Colonic mucosa (tissue), 4 donors: ENCODE measurements around the gene TMCO5A. TPM values are rescaled to one million over a fixed set of nuclear protein-coding genes. Genes with fewer than 3 reads are reported as not detected.

Source experiments
- DNase-seq: peaks from one replicate; pipeline ENCODE4 v3.0.0-alpha.2; 2020
- H3K27ac ChIP-seq: fragments of 200-600 bp; one replicate; pipeline ENCODE4 v1.8.0; 2021
- H3K27me3 ChIP-seq: fragments of 200-600 bp; one replicate; pipeline ENCODE4 v1.8.0; 2021
- H3K36me3 ChIP-seq: fragments of 200-600 bp; one replicate; pipeline ENCODE4 v1.8.0; 2021
- H3K4me1 ChIP-seq: fragments of 200-600 bp; one replicate; pipeline ENCODE4 v1.8.0; 2021; ENCODE audit warnings: mild to moderate bottlenecking
- H3K4me3 ChIP-seq: fragments of 200-600 bp; one replicate; pipeline ENCODE4 v1.8.0; 2021
- H3K9ac ChIP-seq, 2 donors: one replicate each; pipeline ENCODE4 v1.7.0; 2013; ENCODE audit warnings: control low read depth in 2 of 2, low read depth in 2 of 2, low read length in 2 of 2
- H3K9me3 ChIP-seq: fragments of 200-600 bp; one replicate; pipeline ENCODE4 v1.8.0; 2021
- intact Hi-C: fragments of 100-400 bp; cut with DNase I; formaldehyde crosslinking; loops from one replicate; pipeline ENCODE4 v1.14.1; 2022
- total RNA-seq, 2 donors: library from RNA; stranded (reverse); fragmentation: NEBNext Ultra II Directional in 1 of 2; extraction: Animal tissue kit (Norgen Biotek cat#: 25700) in 1 of 2; gene quantifications; one replicate each; pipeline ENCODE4 v1.2.1, GENCODE V29; 2021
- TF ChIP-seq, protein P1 (sequence below): fragments of 200-600 bp; IDR thresholded peaks from one replicate; pipeline ENCODE4 v1.8.0; 2022; ENCODE audit warnings: antibody characterized with exemption, mild to moderate bottlenecking
- donor health status: healthy.
- donor health status: DM: no; HTN: no; CAD: no.
- donor health status: DM: no; HTN: no; CAD: no.

TMCO5A gene
- total RNA-seq, 2 donors from 2014 or later, result not detected

DNA sequence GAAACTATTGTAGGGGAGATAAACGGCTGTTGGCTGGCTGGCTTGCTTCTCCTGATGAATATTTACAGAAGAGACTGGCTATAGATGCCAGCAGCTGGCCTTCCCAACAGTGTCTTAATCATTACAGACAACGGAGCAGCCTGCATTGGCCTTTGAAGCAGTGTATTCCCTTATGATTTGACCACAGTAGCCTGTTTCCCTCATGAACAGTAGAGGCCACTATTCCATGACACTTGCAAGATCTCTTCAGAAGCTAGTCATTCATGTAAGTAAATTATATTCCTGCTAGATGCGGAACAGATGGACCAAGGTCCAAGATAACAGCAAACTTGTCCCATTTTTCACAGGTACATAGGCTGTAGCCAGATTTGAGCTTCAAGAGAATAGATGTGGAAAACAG is 47.3 kb downstream of the TMCO5A start:
- no peak overlapping the region for H3K4me3 ChIP-seq
- no peaks in the 10 kb centered on the region for H3K9me3 ChIP-seq
- TF ChIP-seq, protein P1, sequence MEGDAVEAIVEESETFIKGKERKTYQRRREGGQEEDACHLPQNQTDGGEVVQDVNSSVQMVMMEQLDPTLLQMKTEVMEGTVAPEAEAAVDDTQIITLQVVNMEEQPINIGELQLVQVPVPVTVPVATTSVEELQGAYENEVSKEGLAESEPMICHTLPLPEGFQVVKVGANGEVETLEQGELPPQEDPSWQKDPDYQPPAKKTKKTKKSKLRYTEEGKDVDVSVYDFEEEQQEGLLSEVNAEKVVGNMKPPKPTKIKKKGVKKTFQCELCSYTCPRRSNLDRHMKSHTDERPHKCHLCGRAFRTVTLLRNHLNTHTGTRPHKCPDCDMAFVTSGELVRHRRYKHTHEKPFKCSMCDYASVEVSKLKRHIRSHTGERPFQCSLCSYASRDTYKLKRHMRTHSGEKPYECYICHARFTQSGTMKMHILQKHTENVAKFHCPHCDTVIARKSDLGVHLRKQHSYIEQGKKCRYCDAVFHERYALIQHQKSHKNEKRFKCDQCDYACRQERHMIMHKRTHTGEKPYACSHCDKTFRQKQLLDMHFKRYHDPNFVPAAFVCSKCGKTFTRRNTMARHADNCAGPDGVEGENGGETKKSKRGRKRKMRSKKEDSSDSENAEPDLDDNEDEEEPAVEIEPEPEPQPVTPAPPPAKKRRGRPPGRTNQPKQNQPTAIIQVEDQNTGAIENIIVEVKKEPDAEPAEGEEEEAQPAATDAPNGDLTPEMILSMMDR, result no peak
- no peaks in the 10 kb centered on the region for H3K27me3 ChIP-seq
- intact Hi-C loops, result no loop called here
- no peak overlapping the region for H3K27ac ChIP-seq
- H3K9ac ChIP-seq, result no peak overlapping the region
- no peaks in the 10 kb centered on the region for H3K36me3 ChIP-seq
- no peak for DNase-seq
- no peaks in the 10 kb centered on the region for H3K4me1 ChIP-seq

DNA sequence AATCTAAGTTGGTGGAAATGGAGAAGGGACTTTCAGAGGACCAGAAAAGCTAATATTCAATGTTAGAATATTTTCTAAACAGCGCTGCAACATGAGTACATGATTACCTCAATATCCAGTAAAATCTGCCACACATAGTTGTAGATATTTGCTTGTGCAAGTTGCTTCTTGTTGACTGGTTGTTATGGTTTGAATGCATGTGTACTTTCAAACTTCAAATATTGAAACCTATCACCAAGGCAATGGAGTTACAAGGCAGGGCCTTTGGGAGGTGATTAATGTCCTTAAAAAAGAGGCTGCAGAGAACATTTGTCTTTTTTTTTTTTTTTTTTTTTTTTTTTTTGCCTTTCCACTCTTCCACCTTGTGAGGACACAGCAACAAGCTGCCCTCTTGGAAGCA is 49.9 kb downstream of the TMCO5A start:
- no peak overlapping the region for H3K9ac ChIP-seq
- DNase-seq, result no peak
- H3K9me3 ChIP-seq, result no peaks in the 10 kb centered on the region
- intact Hi-C loops, result no loop called here
- H3K36me3 ChIP-seq, result no peaks in the 10 kb centered on the region
- no peaks in the 10 kb centered on the region for H3K27me3 ChIP-seq
- TF ChIP-seq, protein P1, result no peak
- no peaks in the 10 kb centered on the region for H3K4me1 ChIP-seq
- H3K27ac ChIP-seq, result no peak overlapping the region
- no peak overlapping the region for H3K4me3 ChIP-seq

DNA sequence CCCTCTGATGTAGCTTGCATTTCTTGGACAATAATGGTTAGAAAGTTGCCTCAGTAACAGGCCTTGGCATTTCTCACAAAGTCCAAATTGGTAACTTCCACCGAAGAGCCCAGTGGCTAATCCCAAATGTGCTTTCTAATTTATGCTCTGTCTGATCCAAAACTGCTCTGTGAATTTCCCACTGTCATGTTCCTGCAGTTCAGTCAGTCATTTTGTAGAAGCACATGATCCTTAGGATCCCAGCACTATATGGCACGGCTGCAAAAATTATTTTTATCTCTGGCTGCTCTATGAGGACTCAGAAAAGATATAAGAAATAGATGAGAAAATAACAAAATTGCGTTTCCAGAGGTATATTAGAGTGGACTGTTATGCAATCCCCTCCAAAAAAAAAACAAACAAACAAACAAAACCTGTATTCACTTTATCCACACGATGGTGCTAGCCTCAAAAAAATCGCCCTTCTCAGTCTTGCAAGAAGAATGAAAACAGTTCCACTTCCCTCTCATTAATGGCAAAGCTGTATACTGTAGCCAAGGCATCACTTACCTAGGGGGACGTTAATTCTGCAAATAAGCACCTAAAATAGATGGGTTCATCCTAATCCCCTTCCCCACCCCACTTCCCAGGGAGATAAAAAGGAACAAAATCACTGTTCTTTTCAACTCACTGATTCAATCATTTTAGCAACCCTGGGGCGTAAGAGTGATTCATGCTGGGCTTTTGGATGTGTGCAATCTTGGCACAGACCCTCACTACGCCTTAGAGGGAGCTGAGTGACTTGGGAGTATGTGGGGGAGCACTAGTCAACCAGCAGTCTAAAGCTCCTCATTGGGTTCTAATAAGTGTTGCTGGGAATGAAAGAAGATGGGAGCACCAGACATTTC is 61.3 kb downstream of the TMCO5A start:
- H3K27ac ChIP-seq, result no peak overlapping the region
- no peak overlapping the region for H3K4me3 ChIP-seq
- TF ChIP-seq, protein P1, result peak; percentile 35
- H3K4me1 ChIP-seq, result no peaks in the 10 kb centered on the region
- no peak for DNase-seq
- H3K36me3 ChIP-seq, result no peaks in the 10 kb centered on the region
- H3K9ac ChIP-seq, result no peak overlapping the region
- H3K9me3 ChIP-seq, result no peaks in the 10 kb centered on the region
- intact Hi-C loops, result loop anchor here (10.0 kb wide), 1 partner anchor 389 kb away; no protein-coding TSS in a partner anchor
- no peaks in the 10 kb centered on the region for H3K27me3 ChIP-seq
